PFSK-1 (cell line): ENCODE results near the gene MST1.

ENCODE experiments used
- FOXP2 ChIP-seq: optimal IDR thresholded peaks from 2 replicates; pipeline ENCODE3; 2011; ENCODE audit warnings: borderline replicate concordance, control low read depth, inconsistent platforms; ENCODE audit not compliant: insufficient read depth; ENCODE audit errors: extremely low read length, extremely low read depth
- POLR2AphosphoS5 ChIP-seq: IDR thresholded peaks from 2 replicates; pipeline ENCODE4 v1.6.1; 2012; ENCODE audit warnings: low read depth, mild to moderate bottlenecking, control low read depth, low read length, moderate library complexity
- SIN3A ChIP-seq: IDR thresholded peaks from 2 replicates; pipeline ENCODE4 v1.6.1; 2012; ENCODE audit warnings: mild to moderate bottlenecking, low read length, moderate library complexity, borderline replicate concordance; ENCODE audit not compliant: insufficient read depth
- TAF1 ChIP-seq: IDR thresholded peaks from 2 replicates; pipeline ENCODE4 v1.6.1; 2012; ENCODE audit warnings: low read length, control low read depth, borderline replicate concordance; ENCODE audit not compliant: insufficient read depth
- TF ChIP-seq, protein P1 (sequence below), 2 experiments: IDR thresholded peaks; 2 replicates each; pipeline versions ENCODE4 v1.6.1 to v1.8.0; 2011 to 2012; ENCODE audit warnings: low read depth in 2 of 2, low read length in 2 of 2, control low read depth in 1 of 2, inconsistent platforms in 1 of 2, mild to moderate bottlenecking in 1 of 2, moderate library complexity in 1 of 2; ENCODE audit not compliant: insufficient read depth in 1 of 2

Gene MST1

DNA sequence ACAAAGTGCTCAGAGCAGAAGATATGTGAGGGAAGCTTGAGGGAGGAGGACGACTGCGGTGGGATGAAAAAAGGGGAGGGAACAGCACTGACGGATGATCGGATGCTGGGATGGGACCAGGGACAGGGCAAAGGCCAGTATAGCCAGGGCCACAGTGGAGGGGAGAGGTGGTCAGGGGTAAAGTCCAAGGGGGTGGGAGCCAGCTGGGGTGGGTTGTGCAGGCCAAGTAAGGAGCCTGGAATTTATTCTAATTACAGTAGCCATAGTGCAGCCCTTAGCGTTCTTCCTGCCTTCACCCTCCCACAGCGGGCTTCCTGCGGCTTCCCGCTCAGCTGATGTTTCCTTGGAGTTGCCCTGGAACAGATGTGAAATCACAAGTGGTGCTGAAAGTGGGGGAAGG lies 22.7 kb downstream of the MST1 start:
- TF ChIP-seq, protein P1, sequence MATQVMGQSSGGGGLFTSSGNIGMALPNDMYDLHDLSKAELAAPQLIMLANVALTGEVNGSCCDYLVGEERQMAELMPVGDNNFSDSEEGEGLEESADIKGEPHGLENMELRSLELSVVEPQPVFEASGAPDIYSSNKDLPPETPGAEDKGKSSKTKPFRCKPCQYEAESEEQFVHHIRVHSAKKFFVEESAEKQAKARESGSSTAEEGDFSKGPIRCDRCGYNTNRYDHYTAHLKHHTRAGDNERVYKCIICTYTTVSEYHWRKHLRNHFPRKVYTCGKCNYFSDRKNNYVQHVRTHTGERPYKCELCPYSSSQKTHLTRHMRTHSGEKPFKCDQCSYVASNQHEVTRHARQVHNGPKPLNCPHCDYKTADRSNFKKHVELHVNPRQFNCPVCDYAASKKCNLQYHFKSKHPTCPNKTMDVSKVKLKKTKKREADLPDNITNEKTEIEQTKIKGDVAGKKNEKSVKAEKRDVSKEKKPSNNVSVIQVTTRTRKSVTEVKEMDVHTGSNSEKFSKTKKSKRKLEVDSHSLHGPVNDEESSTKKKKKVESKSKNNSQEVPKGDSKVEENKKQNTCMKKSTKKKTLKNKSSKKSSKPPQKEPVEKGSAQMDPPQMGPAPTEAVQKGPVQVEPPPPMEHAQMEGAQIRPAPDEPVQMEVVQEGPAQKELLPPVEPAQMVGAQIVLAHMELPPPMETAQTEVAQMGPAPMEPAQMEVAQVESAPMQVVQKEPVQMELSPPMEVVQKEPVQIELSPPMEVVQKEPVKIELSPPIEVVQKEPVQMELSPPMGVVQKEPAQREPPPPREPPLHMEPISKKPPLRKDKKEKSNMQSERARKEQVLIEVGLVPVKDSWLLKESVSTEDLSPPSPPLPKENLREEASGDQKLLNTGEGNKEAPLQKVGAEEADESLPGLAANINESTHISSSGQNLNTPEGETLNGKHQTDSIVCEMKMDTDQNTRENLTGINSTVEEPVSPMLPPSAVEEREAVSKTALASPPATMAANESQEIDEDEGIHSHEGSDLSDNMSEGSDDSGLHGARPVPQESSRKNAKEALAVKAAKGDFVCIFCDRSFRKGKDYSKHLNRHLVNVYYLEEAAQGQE (IDR thresholded peaks at IDR 0.05; ENCODE audit: insufficient read depth in 1 of 2, low read depth in 2 of 2, low read length in 2 of 2) = no peak
- TF ChIP-seq FOXP2 (no peak), POLR2AphosphoS5 (no peak), SIN3A (no peak), TAF1 (no peak)

- TF ChIP-seq FOXP2 (no peak), POLR2AphosphoS5 (no peak), SIN3A (no peak), TAF1 (no peak)
- TF ChIP-seq, protein P1 (IDR thresholded peaks at IDR 0.05; ENCODE audit: insufficient read depth in 1 of 2, low read depth in 2 of 2, low read length in 2 of 2) = no peak
Measured at GRCh38 chr3:49665822-49666519, 23.3 kb downstream of the MST1 start.

GRCh38 chr3:49664300-49664699 lies 25.0 kb downstream of the MST1 start:
- TF ChIP-seq SIN3A = no peak
- no peak for TF ChIP-seq FOXP2
- TF ChIP-seq, protein P1 (IDR thresholded peaks at IDR 0.05; ENCODE audit: insufficient read depth in 1 of 2, low read depth in 2 of 2, low read length in 2 of 2) = no peak
- TF ChIP-seq POLR2AphosphoS5 = no peak
- no peak for TF ChIP-seq TAF1

DNA sequence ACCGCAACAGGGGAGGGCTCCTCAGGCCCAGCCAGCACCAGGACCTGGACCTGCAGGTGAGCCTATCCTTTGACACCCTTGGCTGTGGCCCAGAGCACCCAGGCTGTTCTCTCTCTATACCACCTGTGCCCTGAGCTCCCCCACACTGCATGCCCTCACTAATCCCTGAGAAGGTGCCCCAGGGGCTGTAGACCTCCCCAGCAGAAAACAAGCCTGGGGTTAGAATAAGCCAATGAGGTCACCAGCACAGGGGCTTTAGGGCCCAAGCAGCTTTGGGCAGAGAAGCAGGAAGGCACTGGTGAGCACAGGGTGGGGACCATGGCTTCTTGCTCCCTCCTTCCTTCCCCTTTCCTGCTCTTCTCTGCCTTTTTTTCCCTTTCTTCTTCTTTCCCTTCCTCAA lies 25.4 kb downstream of the MST1 start:
- TF ChIP-seq FOXP2 (no peak), POLR2AphosphoS5 (no peak), SIN3A (no peak), TAF1 (no peak)
- TF ChIP-seq, protein P1 (IDR thresholded peaks at IDR 0.05; ENCODE audit: insufficient read depth in 1 of 2, low read depth in 2 of 2, low read length in 2 of 2) = no peak
